ENCODE results near the gene TMPRSS2.

TMPRSS2 gene

GRCh38 chr21:41509145-41509496 lies 1.2 kb upstream of the TMPRSS2 start:
- FAIRE-seq, result no peak

GRCh38 chr21:41508415-41509144 lies 622 bp upstream of the TMPRSS2 start:
- FAIRE-seq, result no peak

GRCh38 chr21:41506611-41507520 lies 1.1 kb downstream of the TMPRSS2 start:
- FAIRE-seq, result no peak

GRCh38 chr21:41506005-41506594 lies 1.9 kb downstream of the TMPRSS2 start:
- FAIRE-seq, result no peak

GRCh38 chr21:41504030-41504429 lies 3.9 kb downstream of the TMPRSS2 start:
- FAIRE-seq, result no peak

GRCh38 chr21:41503331-41503730 lies 4.6 kb downstream of the TMPRSS2 start:
- FAIRE-seq, result no peak

- no peak for FAIRE-seq
Observed at GRCh38 chr21:41501919-41502318, 6.0 kb downstream of the TMPRSS2 start.

GRCh38 chr21:41500931-41501381 lies 7.0 kb downstream of the TMPRSS2 start:
- no peak for FAIRE-seq

- FAIRE-seq, result no peak
Observed at GRCh38 chr21:41500363-41500762, 7.6 kb downstream of the TMPRSS2 start.

- no peak for FAIRE-seq
Observed at GRCh38 chr21:41499920-41500319, 8.0 kb downstream of the TMPRSS2 start.

- no peak for FAIRE-seq
Observed at GRCh38 chr21:41497788-41498187, 10.2 kb downstream of the TMPRSS2 start.

- no peak for FAIRE-seq
Observed at GRCh38 chr21:41497008-41497407, 10.9 kb downstream of the TMPRSS2 start.

- FAIRE-seq, result no peak
Observed at GRCh38 chr21:41494242-41494641, 13.7 kb downstream of the TMPRSS2 start.

- no peak for FAIRE-seq
Observed at GRCh38 chr21:41491412-41491811, 16.5 kb downstream of the TMPRSS2 start.

- FAIRE-seq, result no peak
Observed at GRCh38 chr21:41490330-41490729, 17.6 kb downstream of the TMPRSS2 start.

- FAIRE-seq, result no peak
Observed at GRCh38 chr21:41489329-41489728, 18.6 kb downstream of the TMPRSS2 start.

- no peak for FAIRE-seq
Observed at GRCh38 chr21:41488080-41488479, 19.9 kb downstream of the TMPRSS2 start.

GRCh38 chr21:41487082-41487481 lies 20.9 kb downstream of the TMPRSS2 start:
- FAIRE-seq, result no peak

- FAIRE-seq, result no peak
Observed at GRCh38 chr21:41483973-41484372, 24.0 kb downstream of the TMPRSS2 start.

- FAIRE-seq, result no peak
Observed at GRCh38 chr21:41483415-41483814, 24.5 kb downstream of the TMPRSS2 start.

GRCh38 chr21:41482980-41483379 lies 25.0 kb downstream of the TMPRSS2 start:
- FAIRE-seq, result no peak

- no peak for FAIRE-seq
Observed at GRCh38 chr21:41482301-41482700, 25.7 kb downstream of the TMPRSS2 start.

- FAIRE-seq, result no peak
Observed at GRCh38 chr21:41481191-41481590, 26.8 kb downstream of the TMPRSS2 start.
